Mammary epithelial cell (primary cell): ENCODE data around the gene ARHGEF19.

Experiments
- CTCF ChIP-seq, 2 donors: IDR thresholded peaks in 1 of 2; conservative IDR thresholded peaks in 1 of 2; 2 replicates each; pipeline ENCODE4 v1.5.1; 2011 to 2012; ENCODE audit warnings: inconsistent platforms in 2 of 2, low read length in 2 of 2, mild to moderate bottlenecking in 2 of 2, control low read depth in 1 of 2, low read depth in 1 of 2; ENCODE audit not compliant: insufficient read depth in 1 of 2; ENCODE audit errors: extremely low read depth in 1 of 2
- EZH2 ChIP-seq: IDR thresholded peaks from 2 replicates; pipeline ENCODE4 v1.6.1; 2012; ENCODE audit warnings: low read length, inconsistent platforms, borderline replicate concordance

- no peak for TF ChIP-seq CTCF (conservative IDR thresholded peaks at IDR 0.05 in 1 of 2, IDR thresholded peaks at IDR 0.05 in 1 of 2; ENCODE audit: extremely low read depth in 1 of 2, insufficient read depth in 1 of 2, low read depth in 1 of 2, low read length in 2 of 2)
- no peak for TF ChIP-seq EZH2
These were observed 33.6 kb downstream of the ARHGEF19 start for GRCh38 chr1:16178596-16179497.
